Liver (tissue), 3 donors: ENCODE results near the gene CRBN.

Source experiments
- CTCF ChIP-seq: fragments of 150-350 bp; IDR thresholded peaks from 2 replicates; pipeline ENCODE4 v1.5.1; 2017; ENCODE audit warnings: improper control_type of control experiment, low read depth, low read length; ENCODE audit not compliant: missing input control
- FOXA1 ChIP-seq: IDR thresholded peaks from 2 replicates; pipeline ENCODE4 v1.6.1; 2016; ENCODE audit warnings: antibody characterized with exemption
- GABPA ChIP-seq, 2 donors: IDR thresholded peaks in 1 of 2; conservative IDR thresholded peaks in 1 of 2; 2 replicates each; pipeline ENCODE4 v1.6.1; 2016; ENCODE audit warnings: antibody characterized with exemption in 2 of 2, mild to moderate bottlenecking in 1 of 2, moderate library complexity in 1 of 2
- JUND ChIP-seq, 2 donors: IDR thresholded peaks; 2 replicates each; pipeline ENCODE4 v1.6.1; 2016; ENCODE audit warnings: antibody characterized with exemption in 2 of 2
- MAX ChIP-seq: IDR thresholded peaks from 2 replicates; pipeline ENCODE4 v1.6.1; 2016; ENCODE audit warnings: antibody characterized with exemption
- NR2F2 ChIP-seq: IDR thresholded peaks from 2 replicates; pipeline ENCODE4 v1.6.1; 2016; ENCODE audit warnings: antibody characterized with exemption
- RAD21 ChIP-seq, 2 donors: IDR thresholded peaks; 2 replicates each; pipeline ENCODE4 v1.6.1; 2016; ENCODE audit warnings: antibody characterized with exemption in 2 of 2, mild to moderate bottlenecking in 2 of 2
- TAF1 ChIP-seq: conservative IDR thresholded peaks from 2 replicates; pipeline ENCODE4 v1.6.1; 2016; ENCODE audit warnings: antibody characterized with exemption, mild to moderate bottlenecking
- donor health status: healthy.
- donor health status: healthy.

- no peak for TF ChIP-seq CTCF
- TF ChIP-seq NR2F2, result no peak
- TF ChIP-seq GABPA (IDR thresholded peaks at IDR 0.05 in 1 of 2, conservative IDR thresholded peaks at IDR 0.05 in 1 of 2), result no peak
- TF ChIP-seq MAX, result no peak
- TF ChIP-seq JUND (IDR thresholded peaks at IDR 0.05), result no peak
- TF ChIP-seq TAF1, result no peak
- TF ChIP-seq FOXA1, result no peak
- no peak for TF ChIP-seq RAD21 (IDR thresholded peaks at IDR 0.05)
Measured at GRCh38 chr3:3221528-3221927, 42.0 kb upstream of the CRBN start.
